PFSK-1 (cell line): ENCODE results near the gene SCUBE2.

ENCODE experiments used
- POLR2AphosphoS5 ChIP-seq: IDR thresholded peaks from 2 replicates; pipeline ENCODE4 v1.6.1; 2012; ENCODE audit warnings: low read depth, mild to moderate bottlenecking, control low read depth, low read length, moderate library complexity
- SIN3A ChIP-seq: IDR thresholded peaks from 2 replicates; pipeline ENCODE4 v1.6.1; 2012; ENCODE audit warnings: mild to moderate bottlenecking, low read length, moderate library complexity, borderline replicate concordance; ENCODE audit not compliant: insufficient read depth
- TF ChIP-seq, protein P1 (sequence below), 2 experiments: IDR thresholded peaks; 2 replicates each; pipeline versions ENCODE4 v1.6.1 to v1.8.0; 2011 to 2012; ENCODE audit warnings: low read depth in 2 of 2, low read length in 2 of 2, control low read depth in 1 of 2, inconsistent platforms in 1 of 2, mild to moderate bottlenecking in 1 of 2, moderate library complexity in 1 of 2; ENCODE audit not compliant: insufficient read depth in 1 of 2

DNA sequence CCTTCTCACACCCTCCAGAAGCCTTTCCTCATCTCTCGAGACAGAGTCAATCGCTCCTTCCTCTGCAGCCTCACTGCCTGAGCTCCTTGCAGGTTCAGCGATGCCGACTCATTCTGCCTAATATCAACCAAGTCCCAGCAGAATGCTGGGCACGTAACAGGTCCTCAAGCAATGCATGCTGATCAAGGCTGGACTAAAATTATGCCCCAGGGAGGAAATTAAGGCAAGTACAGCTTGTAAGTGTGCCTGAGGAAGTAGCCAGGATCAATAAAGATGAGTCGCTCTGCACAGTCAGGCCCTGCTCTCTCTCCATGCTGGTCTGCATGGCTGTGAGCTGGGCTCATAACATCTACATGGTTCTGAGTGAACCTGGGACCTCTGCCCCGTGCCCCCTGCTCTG lies 62.0 kb downstream of the SCUBE2 start:
- no peak for TF ChIP-seq POLR2AphosphoS5
- TF ChIP-seq, protein P1, sequence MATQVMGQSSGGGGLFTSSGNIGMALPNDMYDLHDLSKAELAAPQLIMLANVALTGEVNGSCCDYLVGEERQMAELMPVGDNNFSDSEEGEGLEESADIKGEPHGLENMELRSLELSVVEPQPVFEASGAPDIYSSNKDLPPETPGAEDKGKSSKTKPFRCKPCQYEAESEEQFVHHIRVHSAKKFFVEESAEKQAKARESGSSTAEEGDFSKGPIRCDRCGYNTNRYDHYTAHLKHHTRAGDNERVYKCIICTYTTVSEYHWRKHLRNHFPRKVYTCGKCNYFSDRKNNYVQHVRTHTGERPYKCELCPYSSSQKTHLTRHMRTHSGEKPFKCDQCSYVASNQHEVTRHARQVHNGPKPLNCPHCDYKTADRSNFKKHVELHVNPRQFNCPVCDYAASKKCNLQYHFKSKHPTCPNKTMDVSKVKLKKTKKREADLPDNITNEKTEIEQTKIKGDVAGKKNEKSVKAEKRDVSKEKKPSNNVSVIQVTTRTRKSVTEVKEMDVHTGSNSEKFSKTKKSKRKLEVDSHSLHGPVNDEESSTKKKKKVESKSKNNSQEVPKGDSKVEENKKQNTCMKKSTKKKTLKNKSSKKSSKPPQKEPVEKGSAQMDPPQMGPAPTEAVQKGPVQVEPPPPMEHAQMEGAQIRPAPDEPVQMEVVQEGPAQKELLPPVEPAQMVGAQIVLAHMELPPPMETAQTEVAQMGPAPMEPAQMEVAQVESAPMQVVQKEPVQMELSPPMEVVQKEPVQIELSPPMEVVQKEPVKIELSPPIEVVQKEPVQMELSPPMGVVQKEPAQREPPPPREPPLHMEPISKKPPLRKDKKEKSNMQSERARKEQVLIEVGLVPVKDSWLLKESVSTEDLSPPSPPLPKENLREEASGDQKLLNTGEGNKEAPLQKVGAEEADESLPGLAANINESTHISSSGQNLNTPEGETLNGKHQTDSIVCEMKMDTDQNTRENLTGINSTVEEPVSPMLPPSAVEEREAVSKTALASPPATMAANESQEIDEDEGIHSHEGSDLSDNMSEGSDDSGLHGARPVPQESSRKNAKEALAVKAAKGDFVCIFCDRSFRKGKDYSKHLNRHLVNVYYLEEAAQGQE (IDR thresholded peaks at IDR 0.05; ENCODE audit: insufficient read depth in 1 of 2, low read depth in 2 of 2, low read length in 2 of 2): no peak
- TF ChIP-seq SIN3A: no peak
